ENCODE results near the gene CLDN9.

Gene CLDN9

GRCh38 chr16:2987833-2988232 lies 24.9 kb upstream of the CLDN9 start:
- no peak for TF ChIP-seq ZFX (IDR thresholded peaks at IDR 0.05; ENCODE audit: borderline replicate concordance)
- TF ChIP-seq CTCF (IDR thresholded peaks at IDR 0.05) = no peak
- no peak overlapping the region for H3K27ac ChIP-seq

DNA sequence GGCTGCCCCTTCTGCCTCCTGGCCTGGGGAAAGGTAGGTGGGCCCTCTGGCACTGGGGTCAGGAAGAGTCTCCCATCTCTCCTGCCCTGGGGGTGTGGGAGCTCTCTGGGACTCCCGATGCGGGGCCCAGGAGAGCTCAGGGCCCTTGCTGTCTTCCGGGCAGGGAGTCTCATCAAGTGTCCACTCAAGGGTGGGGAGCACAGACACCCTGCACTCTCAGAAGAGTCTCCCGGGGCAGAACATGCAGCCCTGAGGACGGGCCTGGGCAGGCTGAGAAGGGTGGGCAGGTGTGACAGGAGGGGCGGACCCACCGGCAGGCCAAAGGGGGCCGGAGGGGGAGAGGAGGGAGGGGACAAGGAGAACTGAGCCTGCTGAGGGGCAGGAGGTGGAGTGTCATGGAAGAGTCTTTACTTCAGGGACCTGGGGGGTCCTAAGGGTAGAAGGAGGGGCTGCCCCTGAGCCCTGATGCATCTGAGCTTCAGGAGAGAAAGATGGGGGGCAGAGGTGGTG lies 24.1 kb upstream of the CLDN9 start:
- TF ChIP-seq ZFX (IDR thresholded peaks at IDR 0.05; ENCODE audit: borderline replicate concordance) = no peak
- no peak overlapping the region for H3K27ac ChIP-seq

DNA sequence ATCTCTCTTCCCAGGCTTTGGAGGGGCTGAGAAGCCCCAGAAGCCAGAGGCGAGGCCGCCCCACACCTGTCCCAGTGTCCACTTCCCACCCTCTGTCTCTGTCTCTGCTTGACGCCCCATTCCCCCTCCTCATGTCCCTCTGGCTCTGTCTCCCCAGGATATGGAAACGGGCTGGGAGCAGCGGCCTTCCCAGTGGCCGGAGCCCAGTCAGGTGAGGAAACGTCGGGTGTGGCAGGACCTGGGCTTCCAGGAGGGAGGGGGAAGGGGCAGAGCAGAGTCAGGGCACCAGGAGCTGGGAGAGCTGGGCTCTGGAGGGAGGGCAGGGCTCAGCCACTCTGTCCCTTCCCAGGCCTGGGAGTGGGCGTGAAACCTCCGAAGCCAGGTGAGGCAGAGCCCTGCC lies 21.8 kb upstream of the CLDN9 start:
- no peak for TF ChIP-seq ZFX (IDR thresholded peaks at IDR 0.05; ENCODE audit: borderline replicate concordance)
- TF ChIP-seq CTCF (IDR thresholded peaks at IDR 0.05) = no peak
- H3K27ac ChIP-seq = no peak overlapping the region

- H3K27ac ChIP-seq = no peak overlapping the region
- TF ChIP-seq ZFX (IDR thresholded peaks at IDR 0.05; ENCODE audit: borderline replicate concordance) (no peak), CTCF (IDR thresholded peaks at IDR 0.05) (no peak)
These were observed 21.0 kb upstream of the CLDN9 start for GRCh38 chr16:2991566-2992261.

DNA sequence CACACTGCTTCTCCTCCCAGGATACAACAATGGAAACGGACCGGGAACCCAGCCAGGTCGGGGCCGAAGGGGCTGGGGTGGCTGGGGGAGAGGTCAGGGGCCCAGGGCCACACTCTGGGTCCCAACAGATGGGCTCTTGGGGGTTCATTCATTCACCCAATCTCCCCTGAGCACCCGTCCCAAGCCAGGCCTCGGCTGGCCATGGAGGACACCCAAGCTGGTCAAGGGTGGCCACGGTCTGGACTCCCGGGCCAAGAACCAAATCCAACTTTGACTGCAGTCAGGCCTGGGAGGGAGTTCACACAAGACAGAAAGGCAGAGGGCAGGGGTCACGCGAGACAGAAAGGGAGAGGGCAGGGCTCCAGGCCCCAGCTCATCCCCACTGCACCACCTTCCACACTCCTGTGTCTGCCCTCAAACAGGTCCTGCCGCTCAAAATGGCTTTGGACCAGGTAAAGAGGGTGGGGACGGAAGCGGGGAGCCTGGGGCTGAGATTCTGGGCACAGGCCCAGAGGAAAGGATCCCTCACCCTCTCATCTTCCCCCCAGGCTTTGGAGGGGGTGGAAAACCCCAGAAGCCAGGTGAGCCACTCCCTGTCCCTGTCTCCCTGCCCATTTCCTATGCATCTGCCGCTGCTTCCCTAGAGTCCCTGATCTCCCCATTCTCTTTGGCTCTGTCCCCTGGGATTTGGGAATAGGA lies 20.2 kb upstream of the CLDN9 start:
- no peak overlapping the region for H3K27ac ChIP-seq

GRCh38 chr16:2996298-2996697 lies 16.4 kb upstream of the CLDN9 start:
- no peak for TF ChIP-seq ZFX (IDR thresholded peaks at IDR 0.05; ENCODE audit: borderline replicate concordance)
- no peak for TF ChIP-seq CTCF (IDR thresholded peaks at IDR 0.05)
- no peak overlapping the region for H3K27ac ChIP-seq

More for the DNA sequence above, 20.2 kb upstream of the CLDN9 start:
- TF ChIP-seq CTCF (IDR thresholded peaks at IDR 0.05) (no peak), ZFX (IDR thresholded peaks at IDR 0.05; ENCODE audit: borderline replicate concordance) (no peak)

DNA sequence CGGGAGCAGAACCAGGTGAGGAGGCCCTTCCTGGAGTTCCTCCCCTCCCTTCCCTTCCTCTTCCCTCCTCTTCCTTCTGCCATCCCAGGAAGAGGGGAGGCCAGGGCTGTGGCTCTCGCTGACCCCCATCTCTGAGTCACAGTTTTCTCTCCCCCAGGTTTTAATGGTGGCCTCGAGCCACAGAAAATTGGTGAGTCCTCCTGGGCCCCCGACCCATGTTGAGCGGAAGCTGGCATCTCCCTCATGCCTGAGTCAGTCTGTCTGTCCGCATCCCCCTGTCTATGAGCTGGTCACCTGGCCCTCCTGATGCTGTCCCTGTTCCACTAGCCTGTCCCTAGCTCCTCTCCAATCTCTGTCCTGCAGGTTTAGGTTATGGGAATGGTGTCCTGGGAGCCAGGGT lies 12.8 kb upstream of the CLDN9 start:
- H3K27ac ChIP-seq = no peak overlapping the region
- no peak for TF ChIP-seq ZFX (IDR thresholded peaks at IDR 0.05; ENCODE audit: borderline replicate concordance)
- TF ChIP-seq CTCF (IDR thresholded peaks at IDR 0.05) = no peak
